ENCODE results near the gene GATA6.
"Not testable (repeated sequence)": the region's sequence is repeated elsewhere in the genome, so short reads cannot be mapped to it uniquely, and the experiment has no call there.

GATA6 gene

DNA sequence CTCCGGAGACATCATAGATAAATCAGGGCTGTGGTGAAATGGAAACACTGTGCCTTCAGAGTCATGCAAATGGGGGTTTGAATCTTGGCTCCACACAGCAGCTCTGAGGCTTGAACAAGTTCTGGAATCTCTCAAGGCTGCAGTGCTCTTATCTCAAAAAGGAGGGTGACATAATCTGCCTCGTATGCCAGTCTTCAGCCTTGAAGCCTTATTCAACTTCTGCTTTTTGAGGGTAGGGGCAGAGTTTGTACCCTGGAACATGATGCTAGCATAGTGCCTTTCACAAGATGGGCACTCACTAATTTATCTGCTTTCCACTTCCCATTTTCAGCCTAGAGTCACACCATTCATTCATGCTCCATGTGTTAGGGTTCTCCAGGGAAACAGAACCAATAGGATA is 42.3 kb downstream of the GATA6 start:
- DNase-seq, result no peak

DNA sequence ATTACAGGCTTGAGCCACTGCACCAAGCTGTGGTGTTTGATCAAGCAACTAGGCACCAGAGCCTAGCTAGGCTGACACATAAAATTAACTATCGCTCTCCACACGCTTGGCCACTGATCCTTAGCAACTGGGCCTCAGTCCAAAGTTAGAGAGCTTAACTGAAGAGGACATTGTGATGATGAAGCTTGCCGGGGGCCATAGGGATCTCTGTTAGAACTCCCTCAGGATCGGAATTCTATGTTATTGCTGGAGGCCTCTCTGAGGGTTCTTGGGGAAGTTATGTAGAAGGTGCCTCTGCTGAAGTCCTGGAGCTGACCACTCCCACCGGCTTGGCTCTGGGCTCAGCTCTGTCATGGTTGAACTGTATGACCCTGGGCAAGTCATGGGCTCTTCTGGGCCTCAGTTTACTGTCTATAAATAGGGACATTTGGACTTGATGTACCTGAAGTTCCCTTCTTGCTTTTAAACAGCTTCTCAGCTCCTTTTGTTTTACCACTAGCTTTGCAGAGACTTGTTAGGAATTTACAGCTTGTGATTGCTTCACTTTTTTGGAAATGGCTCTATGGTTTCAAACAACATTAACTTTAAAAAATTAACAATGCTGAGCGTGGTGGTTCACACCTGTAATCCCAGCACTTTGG is 44.1 kb downstream of the GATA6 start:
- no peak for DNase-seq

DNA sequence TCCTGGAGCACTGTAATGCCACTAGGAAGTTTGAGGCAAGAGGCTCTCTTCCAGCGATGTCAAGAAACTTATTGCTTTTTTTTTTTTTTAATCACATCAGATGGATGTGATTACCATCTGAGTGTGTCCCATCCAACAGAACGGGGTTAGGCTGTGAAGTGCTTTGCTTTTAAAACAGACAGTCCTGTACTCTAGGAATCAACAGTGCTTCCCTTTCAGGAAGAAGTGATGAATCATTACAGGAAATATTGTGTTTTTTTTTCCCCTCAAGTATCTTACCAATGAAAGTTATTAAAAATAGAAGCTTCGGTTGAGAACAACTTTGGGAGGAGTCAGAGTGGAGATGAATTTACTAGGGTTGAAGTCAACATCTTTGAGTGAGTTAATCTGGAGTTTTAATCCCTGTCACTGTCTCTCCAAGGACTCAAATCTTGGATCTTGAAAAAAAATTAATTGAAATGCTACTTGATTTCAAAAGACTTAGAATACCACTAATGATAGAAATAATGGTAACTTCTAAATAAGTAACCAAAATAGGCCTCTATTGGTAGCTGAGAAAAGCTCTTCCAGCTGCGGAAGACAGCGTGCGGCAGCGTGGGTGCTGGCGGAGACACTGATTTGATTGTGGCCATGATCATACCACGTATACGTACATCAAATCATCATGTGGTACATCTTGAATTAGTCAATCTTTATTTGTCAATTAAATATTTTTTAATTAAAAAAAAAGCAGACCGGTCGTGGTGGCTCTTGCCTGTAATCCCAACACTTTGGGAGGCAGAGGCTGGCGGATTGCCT is 45.5 kb downstream of the GATA6 start:
- no peak for DNase-seq

DNA sequence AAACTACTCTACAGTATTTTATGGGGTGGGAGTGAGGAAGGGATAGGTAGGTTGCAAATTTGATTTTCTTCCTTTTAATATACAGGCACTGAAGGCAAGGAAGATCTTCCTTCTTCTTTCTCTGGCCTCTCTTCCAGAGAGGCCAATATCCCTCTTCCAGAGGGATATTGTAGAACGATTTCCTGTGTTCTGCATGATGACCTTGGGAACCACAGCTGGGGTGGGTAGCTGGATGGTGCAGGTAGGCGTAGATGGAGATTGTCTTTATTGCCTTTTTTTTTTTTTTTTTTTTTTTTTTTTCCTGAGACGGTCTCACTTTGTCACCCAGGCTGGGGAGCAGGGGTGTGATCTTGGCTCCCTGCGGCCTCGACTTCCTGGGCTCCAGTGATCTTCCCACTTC is 49.4 kb downstream of the GATA6 start:
- DNase-seq, result no peak

DNA sequence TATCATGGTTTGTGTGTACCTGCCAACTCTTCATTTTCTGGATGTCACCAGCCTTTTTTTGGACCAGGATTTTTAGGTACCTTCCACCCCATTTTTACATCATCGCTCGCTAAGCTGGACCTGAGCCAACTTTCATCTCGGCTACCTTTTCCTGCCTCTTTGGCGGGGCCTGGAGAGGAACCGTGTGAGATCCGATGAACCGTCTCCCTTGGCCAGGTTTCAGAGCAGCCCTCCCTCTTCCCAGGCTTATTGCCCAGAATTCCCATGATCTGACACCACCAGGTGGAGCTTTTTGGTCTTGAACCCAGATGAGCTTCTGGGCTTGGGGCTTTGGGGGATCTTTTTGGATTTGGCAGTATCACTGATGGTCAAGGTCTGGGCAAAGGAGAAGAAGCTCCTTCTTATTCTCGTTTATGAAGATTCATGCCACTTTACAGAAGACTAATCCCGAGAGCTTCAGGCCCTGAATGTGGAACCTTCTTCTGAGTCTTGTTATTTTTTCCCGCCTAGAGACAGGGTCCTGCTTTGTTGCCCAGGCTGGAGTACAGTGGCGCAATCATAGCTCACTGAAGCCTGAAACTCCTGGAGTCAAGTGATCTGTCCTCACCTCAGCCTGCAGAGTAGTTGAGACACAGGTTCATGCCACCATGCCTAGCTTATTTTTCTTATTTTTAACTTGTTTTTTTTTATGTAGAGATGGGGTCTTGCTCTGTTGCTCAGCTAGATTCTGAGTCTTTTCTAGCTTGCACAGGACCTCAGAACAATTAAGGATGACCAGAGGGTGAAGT is 50.4 kb downstream of the GATA6 start:
- DNase-seq, result no peak

DNA sequence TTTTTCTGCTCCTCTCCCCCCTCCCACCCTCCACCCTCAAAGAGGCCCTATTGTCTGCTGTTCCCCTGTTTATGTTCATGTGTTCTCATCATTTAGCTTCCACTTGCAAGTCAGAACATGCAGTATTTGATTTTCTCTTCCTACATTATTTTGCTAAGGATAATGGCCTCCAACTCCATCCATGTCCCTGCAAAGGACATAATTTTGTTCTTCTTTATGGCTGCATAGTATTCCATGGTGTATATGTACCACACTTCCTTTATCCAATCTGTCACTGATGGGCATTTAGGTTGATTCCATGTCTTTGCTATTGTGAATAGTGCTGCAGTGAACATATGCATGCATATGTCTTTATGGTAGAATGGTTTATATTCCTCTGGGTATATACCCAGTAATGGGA is 51.2 kb downstream of the GATA6 start:
- DNase-seq, result not testable (repeated sequence)

DNA sequence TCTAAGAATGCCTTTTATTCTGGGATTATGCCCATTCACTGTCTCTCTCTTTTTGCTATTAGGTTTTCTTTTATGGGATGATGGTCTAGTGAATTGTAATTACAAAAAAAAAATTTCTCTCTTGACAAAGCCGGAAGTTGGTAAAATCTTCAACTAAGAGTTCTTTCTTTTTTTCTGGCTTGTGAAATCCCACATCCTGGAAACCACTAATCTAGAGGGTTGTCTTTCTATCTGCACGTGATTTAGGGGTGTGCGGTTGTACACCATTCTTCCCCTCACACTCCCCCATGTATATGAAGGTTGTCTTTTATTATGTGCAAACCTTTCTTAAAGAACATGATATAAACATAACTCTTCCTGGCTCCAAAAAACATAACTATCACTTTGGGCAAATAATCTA is 52.0 kb downstream of the GATA6 start:
- no peak for DNase-seq

DNA sequence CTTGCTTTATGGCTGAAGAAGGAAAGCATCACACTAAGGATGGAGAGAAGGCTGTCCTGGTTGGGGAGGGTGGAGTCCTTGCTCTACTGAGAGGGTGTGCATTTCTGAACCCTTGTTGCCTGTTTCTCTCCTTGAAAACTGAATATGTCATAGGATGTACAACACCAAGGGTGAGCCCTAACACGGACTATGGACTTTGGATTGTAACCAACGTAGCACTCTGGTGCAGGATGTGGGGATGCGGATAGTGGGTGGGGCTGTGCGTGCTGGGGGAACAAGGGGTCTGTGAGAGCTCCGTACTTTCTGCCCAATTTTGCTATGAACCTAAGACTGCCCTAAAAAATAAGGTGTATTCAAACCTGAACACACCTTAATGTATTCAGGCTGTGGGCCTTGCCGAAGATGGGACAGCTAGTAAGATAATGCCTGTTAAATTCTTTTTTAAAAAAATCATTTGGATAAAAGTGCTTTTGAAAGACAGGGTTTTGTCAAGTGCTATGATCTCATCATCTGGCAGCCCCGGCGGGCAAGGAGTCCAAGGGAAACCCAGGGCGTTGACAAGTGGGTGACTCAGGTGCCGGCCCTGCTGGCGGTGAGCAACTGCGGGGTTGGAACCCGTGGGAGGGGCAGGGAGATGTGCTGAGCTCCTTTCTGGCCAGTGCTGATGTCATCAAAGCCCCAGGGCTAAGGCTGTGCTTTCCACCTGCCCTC is 54.0 kb downstream of the GATA6 start:
- DNase-seq, result no peak

DNA sequence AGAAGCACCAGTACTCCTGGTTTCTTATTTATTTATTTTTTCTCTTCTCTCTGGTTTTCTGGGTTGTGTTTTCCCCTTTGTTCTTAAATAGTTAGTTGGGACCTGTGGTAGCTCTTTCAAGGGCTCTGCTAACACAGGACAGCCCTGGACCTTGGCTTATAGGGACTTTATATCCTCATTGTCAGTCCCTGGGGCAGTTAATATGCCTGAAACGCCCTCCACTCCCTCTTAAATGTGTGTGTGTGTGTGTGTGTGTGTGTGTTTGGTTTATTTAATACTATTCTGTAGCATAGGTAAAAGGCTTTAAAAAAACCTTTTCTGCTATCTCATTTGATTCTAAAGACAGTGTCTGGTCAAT is 54.6 kb downstream of the GATA6 start:
- DNase-seq, result no peak

DNA sequence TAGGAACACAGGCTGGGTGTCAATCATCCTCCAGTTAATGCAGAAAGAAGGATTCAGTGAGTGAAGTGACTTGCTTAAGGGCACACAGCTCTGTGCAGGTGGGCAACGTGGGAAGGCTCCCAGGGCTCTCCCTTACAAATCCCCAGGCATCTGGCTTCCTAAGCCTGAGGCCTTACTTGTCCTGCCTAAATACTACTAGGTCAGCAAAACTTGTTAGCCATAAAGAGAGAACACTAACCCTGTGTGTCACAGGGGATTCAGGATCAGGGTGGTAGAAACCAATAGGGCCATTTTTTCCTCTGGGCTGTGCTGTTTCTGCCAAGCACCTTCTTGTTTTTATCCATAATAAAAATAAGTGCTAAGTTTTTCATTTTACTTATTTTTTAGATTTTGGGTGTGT is 55.0 kb downstream of the GATA6 start:
- DNase-seq, result no peak

DNA sequence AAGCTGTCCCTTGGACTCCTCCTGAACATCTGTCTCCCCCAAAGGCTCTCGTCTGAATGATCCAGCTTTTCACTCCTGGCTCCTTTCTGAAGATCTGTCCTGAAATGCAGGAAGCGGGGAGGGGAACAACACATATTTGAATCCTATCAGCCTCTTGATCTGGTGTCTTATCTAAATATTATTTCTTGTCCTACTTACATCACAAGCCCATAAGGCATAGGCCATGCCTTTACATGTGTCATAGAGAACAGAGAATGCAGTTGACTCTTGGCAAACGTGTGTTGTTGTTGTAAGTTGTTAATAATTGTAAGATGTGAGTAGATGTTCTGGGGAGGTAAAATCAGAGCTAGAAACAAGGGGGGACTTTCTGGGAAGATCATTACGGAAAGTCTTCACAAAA is 57.4 kb downstream of the GATA6 start:
- no peak for DNase-seq

DNA sequence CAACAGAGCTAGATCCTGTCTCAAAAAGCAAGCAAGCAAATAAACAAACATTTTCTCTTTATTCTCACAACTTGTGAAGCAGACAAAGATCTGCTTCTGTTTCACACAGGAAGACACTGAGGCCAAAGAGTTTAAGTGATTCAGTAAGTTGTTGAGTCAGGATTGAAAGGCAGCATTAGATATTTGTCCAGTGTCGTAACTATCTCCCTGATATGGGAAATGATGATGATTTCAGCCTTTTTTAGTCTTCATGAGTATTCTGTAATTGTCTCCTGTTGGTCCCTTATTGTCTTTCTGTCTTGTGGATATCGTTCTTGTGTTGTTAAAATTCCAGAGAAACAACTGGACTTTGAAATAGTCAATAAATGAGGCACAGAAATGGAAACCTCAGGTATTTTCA is 59.6 kb downstream of the GATA6 start:
- no peak for DNase-seq

DNA sequence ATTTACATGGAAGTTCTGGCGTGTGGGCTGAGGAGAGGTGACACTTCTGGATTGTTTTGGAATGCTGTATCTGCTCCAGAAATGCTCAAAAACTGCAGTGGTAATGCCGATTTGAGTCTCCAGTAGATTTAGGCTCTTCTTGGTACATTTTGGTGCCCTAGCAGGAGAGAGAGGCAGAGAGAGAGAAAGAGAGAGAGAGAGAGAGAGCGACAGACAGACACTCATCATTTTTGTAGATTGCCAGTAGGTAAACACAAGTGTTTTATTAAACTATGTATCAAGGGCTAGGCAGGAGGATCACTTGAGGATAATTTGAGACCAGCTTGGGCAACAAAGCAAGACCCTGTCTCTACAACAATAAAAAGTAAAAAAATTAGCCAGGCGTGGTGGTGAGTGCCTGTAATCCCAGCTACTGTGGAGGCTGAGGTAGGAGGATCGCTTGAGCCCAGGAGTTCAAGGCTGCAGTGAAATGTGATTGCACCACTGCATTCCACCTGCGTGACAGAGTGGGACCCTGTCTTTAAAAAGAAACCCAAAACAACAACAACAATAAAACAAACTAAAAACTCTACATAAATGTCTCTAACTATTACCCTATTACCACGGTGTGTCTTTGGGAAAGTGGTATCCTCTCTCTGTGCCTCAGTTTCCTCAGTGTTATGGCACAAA is 60.2 kb downstream of the GATA6 start:
- no peak for DNase-seq

DNA sequence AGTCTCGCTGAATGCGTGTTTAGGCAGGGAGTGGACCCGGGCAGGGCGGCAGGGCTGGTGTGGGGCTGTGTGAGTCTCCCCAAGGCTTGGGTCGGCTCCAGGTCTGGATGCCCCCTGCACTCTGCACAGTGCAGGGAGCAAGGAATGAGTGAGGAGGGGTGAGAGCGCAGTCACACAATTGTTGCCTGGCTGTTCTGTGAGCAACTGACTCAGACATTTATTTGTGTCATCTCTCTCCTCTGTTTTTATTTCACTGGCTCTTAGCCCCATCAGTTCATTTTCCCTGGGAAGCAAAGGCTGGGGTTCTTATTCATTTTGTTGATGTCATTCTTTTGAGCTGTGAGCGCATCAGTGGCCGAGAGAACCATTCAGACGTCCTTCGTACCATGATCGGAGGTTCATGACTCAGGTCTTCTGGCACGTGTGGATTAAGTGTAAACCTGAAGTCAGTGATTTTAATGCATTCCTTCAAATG is 61.1 kb downstream of the GATA6 start:
- no peak for DNase-seq

DNA sequence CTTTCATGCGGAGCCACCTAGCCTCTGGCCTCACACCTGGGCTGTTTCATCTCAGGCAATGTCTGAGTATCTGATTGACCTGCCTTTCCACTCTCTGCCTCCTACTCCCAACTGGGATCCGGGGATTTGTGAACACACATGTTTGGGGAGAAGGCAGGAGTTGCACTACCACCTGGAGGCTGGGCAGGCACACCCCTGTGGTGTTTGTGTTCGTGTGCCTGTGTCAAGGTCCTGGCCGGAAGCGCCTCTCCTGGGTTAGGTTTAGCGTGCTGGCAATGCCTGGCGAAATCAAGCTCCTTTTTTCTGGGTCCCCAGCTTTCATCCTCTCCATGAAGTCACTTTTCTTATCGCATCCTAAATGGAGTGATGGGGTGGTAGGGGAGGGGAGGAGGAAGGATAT is 63.9 kb downstream of the GATA6 start:
- no peak for DNase-seq

DNA sequence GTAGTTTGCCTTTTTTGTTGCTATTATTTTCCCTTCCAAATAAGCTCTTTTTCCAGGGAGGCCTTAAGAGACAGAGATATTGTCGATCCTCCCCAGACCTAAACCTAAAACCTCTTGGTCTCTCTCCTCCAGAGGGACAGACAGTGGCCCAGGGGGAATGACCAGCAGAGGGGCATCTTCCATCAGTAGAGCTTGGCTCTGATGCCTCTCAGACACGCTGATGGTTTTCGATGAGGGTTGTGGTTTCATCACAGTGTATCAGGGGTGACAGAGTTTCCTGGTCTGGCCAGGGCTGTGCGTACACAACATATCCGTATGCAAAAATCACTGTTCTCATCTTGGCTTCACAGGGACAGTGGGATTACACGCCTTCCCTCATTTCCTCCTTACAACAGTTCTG is 68.6 kb downstream of the GATA6 start:
- no peak for DNase-seq

DNA sequence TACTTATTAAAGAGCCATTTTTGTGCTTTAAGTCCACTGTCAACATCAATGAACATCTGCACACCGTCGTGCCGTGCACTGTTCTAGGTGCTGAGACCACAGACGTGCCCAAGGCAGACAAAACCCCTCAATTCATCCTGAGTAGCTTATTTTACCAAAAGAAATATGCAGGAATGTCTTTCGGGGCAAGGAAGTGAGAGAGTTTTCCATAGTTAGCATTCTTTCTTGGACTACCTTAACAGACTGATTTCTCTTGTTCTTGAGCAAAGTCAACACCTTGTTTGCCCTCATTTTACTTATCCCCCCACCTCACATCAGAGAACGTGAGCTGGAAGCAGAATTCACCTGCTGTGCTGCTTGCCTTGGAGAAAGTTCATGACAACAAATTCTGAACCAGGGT is 69.3 kb downstream of the GATA6 start:
- DNase-seq, result no peak

DNA sequence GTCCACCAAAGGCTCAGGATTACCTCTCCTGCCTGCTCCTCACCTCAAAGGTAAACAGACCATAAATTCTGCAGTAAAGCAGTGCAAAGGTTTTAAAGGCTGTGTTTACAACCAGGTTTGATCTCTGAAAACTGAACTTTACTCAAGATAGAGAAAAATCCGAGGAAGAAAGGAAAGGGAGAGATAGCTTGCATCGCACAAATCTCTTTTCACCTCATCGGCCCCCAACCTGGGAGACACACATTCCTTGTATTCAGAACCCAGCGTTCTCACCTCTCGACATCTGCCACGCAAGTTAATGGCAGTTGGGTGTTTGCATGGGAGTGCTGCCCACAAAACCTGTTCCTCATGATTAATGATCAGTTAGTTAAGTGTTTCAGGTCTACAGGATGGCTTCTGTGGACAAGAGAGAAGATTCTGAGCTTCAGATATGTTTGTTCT is 72.6 kb downstream of the GATA6 start:
- no peak for DNase-seq

DNA sequence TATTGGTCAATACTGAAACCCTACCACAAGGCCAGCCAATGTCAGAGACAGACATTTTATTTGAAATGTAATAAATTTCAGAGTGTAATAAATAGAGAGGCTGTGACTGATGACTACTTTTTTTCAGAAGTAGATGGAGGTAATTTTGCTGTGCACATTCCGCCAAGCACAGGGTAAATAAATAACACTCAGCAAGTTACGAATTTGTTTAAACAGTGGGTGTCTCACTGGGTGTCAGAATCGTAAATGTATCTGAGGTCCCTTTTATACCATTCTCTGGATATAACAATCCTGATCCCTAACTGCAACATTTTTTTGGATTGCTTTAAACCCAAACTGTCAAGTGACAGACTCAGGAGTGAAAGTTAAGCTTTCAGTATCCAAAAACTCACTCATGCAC is 74.1 kb downstream of the GATA6 start:
- no peak for DNase-seq

DNA sequence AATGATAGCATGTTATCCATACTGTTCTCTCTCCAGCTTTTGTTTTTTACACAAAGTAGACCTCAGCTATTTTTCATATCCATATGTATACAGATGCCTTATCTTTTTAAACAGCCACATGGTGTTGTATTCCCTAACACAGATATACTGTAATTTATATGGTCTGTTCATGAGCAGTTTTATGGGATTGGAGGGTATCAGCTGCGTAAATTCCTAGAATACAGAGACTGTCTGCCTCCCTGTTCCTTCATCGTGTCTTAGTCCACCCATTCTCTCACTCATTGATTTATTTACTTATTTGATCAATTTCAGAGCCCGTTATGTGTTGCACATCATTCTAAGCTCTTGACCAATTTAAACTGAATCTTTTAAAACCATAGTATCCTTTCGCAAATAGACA is 80.6 kb downstream of the GATA6 start:
- DNase-seq, result no peak

DNA sequence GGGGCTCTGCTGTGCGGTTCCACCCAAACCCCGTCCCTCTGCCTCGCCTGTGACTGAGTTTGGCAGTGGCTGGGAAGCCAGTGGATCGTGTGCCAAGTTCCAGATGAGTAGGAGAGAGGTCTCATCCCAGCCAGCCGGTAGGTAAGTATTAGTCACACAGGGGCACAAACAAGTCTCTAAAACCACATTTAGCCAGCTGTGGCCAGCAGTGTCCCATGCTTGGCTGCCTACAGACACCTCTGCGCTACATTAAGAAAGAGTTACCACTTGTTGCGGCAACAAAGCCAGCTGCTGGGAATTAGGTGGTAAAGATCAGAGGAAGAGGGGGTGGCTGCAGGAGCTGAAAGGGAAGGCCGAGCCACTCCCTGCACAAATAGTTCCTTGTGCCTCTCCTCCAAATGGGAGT is 81.2 kb downstream of the GATA6 start:
- no peak for DNase-seq

All from DMS79 (cell line).